Skin of body (tissue), 2 donors: ENCODE data around the gene SLX4. TPM values are rescaled to one million over a fixed set of nuclear protein-coding genes. Genes with fewer than 3 reads are reported as not detected.

Source experiments
- DNase-seq: peaks from one replicate; lab custom pipeline; 2025; lab: John Stamatoyannopoulos, UW
- total RNA-seq: library from RNA; depleted of rRNA; stranded (reverse); fragments of >200 nt; gene quantifications from one replicate; pipeline ENCODE4 v1.2.3, GENCODE V29; 2014

Gene SLX4
- total RNA-seq, 1 donor from 2014 or later = 3.1 TPM

DNA sequence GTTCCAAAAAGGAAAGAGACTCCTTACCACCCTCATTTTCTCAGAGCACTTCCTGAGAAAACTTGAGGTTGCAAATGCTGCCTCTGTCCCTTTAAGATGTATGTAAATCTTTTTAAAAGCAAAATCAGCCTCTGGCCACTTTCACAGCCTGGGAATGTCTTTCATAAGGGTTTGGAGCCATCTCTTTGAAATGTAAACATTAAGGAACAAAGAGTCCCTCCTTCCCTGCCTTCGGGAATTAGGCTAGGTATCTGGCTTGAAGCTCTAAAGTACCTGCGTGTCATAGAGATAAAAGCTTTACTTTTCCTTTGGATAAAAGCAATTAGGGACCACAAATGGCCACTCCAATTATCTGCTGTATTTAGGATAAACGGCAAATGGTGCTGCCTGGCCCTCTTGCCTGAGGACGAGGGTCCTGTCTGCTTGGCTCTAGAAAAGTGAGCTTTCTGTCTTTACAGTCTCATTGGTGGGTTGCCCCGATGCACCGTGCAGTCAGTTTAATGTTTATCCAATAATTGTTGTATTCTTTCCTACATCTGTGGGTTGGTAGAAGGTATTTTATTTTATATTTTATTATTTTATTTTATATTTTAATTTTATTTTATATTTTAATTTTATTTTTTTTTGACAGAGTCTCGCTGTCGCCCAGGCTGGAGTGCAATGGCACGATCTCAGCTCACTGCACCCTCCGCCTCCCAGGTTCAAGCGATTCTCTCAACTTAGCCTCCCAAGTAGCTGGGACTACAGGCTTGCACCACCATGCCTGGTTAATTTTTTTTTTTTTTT, 58.1 kb downstream of the SLX4 start:
- DNase-seq = no peak

DNA sequence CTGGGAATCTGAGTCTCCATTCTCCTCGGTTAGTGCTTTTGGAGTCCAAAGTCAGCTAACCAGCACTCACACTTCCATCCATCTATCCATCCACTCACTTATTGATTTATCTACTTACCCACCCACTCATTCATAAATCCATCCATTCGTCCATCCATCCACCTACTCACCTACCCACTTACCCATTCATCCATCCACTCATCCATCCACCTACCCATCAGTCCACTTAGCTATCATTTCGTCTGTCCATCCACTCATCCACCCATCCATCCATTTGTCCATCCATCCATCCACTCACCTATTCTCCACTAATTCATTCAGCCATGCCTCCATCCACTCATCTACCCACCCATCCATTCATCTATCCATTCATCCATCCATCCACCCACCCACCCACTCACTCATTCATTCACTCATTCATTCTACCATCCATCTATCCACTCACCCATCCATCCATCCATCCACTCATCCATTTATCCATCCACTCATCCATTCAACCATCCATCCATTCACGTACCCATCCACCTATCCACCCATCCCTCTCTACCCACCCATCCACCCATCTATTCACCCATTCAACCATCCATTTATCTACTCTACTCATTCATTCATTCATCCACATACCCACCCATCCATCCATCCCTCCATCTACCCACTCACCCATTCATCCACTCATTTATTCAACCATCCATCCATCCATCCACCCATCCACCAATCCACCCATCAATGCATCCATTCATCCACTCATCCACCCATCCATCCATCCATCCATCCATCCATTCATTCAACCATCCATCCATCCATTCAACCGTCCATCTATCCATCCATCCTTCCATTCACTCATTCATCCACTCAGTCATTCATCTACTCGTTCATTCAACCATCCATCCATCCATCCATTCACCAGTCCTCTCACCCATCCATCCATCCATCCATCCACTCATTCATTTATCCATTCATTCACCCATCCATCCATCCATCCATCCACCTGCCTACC, 60.3 kb downstream of the SLX4 start:
- no peak for DNase-seq

DNA sequence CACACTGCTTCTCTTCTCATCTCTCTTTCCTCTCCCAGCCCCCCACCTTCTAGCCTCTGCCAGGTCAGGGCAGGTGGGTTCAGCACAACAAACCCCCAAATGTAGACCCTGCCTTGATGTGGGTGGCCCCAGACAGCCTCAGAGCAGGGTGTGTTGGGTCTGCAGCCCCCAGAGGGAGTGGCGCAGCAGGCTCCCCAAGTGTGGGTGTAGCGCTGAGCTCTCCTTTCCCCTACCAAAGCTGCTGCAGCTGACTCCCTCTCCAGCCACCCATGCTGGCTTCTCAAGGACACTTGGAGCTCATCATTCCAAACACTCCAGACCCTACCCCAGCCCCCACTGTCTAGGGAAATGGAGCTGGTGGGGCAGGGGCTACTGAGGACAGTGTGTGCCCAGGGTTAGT, 61.5 kb downstream of the SLX4 start:
- no peak for DNase-seq

DNA sequence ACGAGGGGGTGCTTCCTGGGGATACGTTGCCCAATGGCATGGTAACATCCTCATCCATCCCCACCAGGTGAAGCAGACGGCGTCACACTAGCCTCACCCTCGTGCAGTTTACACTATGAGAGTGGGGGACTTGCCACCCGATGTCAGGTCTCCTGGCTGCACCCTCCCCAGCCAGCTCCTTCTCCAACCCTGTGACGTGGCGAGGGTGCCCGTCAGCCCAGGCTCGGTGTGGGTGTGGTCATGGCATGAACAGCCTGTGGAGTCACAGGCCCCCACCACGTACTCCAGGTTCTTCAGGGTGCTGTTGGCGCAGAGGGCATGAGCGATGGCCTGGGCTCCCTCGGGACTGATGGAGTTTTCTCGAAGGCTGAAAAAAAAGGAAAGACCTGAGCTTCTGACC, 62.5 kb downstream of the SLX4 start:
- no peak for DNase-seq

DNA sequence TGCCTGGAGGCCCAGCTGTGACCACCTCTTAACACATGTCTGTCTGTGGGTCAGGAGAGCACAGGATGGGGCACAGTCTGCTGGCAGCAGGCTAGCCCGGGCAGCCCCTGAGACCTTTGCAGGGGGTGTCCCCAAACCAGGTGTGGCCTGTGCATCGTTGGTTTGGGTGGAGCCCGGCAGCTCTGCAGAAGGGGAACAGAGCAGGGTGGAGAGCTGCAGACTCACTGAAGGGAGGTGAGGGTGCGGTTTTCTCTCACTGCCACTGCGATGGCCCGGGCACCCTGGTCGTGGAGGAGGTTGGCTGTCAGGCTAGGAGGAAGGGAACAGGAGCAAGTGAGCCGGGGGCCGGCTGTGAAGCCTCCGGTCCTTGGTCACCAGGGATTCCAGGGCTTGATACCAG, 63.0 kb downstream of the SLX4 start:
- no peak for DNase-seq

DNA sequence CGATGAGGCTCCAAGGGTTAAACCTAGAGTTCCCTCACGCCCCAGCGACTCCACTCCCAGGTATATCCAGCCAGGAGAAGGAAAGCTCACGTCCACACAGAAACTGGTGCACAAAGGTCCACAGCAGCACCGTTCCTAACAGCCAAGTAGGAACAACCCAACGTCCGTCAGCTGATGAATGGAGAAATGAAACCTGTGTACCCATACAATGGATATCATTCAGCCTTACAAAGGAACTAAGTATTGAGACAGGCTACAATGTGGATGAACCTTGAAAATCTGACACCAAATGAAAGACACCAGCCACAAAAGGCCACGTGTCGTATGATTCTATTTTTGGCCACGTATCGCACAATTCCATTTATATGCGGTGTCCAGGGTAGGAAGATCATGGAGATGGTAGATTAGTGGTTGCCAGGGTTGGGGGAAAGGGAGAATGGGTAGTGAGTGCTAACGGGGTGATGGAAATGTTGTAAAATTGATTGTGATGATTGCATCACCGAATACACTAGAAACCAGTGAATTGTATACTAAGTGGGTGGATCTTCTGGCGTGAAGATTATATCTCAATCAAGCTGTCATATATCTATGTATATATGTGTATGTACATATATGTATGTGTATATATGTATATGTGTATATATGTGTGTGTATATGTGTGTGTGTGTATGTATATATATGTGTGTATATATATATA, 64.3 kb downstream of the SLX4 start:
- no peak for DNase-seq

DNA sequence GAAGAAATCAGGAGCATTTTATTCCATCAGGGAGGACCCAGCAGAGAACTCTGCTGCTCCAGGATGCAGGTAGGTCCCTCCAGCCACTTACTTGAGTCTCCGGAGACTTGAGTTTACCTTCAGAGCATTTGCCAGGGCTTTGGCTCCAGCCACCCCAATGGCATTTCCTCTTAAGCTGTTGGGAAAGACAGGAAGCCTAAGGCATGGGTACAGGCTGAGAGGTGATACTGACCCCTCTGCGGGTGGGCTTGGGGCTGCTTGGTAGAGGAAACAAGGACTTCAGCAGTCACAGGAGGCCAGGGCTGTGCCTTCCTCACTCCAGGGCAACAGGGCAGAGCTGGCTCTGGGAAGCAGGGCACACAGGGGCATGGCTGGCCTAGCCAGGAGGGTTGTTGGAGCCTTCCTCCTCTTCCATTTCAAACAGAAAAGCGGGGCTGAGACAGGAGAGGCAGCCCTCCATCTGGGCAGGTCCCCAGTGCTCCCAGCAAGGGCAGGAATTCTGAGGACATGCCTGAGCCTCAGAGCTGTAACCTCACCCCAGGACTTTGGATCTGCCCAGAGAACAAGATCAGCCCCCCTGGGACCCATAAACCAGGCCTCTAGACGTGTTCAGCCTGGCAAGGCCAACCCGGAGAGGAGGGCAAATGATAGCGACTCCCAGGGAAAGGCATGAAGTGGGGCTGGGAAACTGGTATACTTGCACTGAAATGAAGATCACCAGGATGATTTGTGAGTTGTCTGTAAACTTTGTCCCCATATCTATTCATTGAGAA, 68.6 kb downstream of the SLX4 start:
- no peak for DNase-seq

DNA sequence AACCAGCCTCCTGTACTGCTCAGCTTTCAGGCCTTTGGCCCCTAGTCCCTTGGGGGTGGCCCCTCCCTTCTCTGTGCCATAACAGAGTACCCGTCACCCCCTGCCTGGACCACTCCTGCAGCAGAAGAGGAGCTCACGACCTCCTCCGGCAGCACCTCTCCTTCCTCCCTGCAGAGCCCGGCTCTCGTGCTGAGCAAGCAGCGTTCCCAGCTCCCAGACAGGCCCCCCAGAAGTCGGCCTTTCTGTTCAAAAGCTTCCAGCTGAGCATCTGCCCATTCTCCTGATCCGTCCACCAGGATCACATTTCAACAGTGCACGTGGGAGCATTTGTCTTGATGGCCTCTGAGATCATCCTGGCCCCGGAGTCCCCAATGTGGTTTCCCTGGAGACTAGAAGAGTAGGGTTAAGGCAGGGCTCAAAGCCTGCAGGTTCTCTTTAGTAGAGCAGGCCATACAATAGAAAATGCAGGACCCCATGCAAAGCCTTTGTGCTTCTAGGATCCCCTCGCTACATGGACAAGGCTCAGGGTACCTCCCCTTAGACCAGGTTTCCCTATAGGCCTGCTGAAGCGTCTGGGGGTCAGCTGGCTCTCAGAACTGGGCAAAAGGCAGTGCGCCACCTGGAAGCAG, 69.8 kb downstream of the SLX4 start:
- DNase-seq = no peak

DNA sequence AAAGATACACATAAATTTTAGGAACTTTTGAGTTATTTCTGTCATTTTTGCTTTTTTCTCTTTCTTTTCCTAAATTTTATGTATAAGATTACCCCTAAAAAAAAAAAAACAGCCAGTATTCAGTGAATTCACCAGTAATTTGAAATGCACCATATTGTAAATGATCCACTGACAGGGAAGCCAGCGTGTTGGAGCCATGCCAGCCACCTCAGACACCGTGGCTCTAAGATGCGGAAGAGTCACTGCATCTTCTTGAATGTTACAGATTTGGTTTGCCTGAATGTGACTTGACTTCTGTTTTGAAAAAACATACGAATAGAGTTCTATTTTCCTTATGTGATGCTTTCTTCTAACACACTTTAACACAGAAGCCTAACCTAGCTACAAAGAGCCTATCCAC, 73.2 kb downstream of the SLX4 start:
- DNase-seq = no peak

DNA sequence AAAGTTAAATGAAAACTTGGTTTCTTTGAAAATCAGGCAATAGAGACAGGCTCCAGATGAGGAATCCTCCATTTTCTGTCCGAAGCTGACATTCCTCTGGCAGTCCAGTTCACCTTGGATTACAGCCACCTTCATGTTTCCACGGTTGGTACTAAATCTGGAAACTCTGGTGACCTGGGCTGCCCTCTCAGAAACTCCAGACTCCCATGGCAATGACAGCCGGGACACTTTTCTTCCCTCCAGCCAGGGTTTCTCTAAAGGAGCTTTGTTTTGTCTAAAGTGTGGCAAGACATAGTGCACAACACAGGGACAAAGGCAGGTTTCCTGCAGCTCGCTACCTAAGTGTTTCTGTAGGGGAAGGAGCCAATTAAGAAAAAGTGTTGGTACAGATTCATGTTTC, 74.6 kb downstream of the SLX4 start:
- no peak for DNase-seq

DNA sequence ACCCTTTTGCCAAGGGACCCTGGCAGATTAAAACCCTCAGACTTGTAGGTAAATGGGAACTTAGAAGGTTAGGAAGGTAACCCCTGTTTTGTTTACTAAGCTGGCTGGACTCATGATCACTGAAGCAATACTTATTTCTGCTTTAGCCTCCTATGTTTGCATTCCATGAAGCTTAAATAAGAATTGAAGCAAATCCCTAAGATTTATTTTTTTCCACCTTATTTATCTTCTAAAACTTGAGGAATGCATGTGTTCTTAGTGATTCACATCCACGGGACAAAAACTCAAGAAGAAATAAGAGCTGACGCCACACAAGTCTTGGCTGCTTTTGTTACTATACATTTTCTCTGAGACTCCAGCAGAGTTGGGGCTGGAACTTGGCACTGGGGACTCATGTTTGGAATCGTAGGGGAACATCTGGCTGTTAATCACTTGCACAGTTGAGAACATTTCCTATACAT, 75.1 kb downstream of the SLX4 start:
- DNase-seq = peak; percentile 97

DNA sequence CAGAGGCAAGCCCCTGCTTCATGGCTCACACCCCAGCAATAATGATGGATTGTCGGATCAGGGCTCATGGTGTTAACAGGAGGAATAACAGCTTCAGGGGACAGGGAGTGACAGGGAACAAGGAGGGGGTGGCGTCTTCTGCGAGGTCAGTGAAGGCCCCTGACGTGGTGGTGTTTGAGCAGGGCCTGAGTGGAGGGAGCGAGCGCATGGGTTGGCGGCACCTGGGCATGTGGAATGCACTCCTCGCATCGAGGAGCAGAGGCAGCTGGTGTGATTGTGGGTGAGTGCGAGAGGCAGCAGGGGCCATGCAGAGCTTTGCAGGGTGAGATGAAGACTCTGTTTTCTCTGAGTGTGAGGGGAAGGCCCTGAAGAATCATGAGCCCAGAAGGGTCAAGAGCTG, 77.3 kb downstream of the SLX4 start:
- DNase-seq = no peak

DNA sequence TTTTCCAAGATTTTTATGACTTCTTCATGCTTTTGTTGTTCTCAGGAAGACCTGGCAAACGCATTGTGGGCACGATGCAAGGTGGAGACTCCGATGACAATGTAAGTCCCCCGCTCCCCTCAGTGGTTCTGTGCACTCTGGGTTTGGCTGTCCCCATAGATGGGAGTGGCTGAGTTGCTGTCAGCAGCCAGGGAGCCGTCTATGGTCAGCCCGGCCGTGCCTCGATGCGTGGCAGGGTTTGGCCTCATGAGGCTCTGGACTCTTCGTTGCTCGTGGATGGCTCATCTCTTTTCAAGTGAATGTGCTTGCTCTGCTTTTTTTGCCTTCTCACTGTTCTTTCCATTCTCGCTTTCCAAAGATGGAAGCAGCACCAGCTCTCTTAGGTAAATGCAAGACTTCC, 78.7 kb downstream of the SLX4 start:
- DNase-seq = no peak

Other genes starting within 250 kb of the SLX4 start
- 8.3 TPM for gene ZSCAN32, start 210.6 kb downstream of the SLX4 start, total RNA-seq
- gene ZNF174, start 210.4 kb downstream of the SLX4 start, total RNA-seq = 5.7 TPM
- gene ZNF597, start 168.1 kb downstream of the SLX4 start, total RNA-seq = 2.6 TPM
- 21.9 TPM for gene NAA60, start 167.9 kb downstream of the SLX4 start, total RNA-seq
- not detected for gene C16orf90, start 116.1 kb downstream of the SLX4 start, total RNA-seq
- 18.6 TPM for gene CLUAP1, start 110.6 kb downstream of the SLX4 start, total RNA-seq
- 0.39 TPM for gene NLRC3, start 34.2 kb downstream of the SLX4 start, total RNA-seq
- 19.6 TPM for gene DNASE1, start 43.1 kb upstream of the SLX4 start, total RNA-seq
- 76.1 TPM for gene TRAP1, start 105.9 kb upstream of the SLX4 start, total RNA-seq